Neuron (in vitro differentiated cells): ENCODE results near the gene IDI1.

ENCODE experiments used
- H2AFZ ChIP-seq: one replicate; pipeline ENCODE4 v1.6.1; 2013; ENCODE audit warnings: low read depth, mild to moderate bottlenecking, inconsistent platforms, low read length, moderate library complexity
- H3K27me3 ChIP-seq: one replicate; pipeline ENCODE4 v1.6.1; 2013; ENCODE audit warnings: low read length; ENCODE audit not compliant: insufficient read depth
- H3K36me3 ChIP-seq: one replicate; pipeline ENCODE4 v1.6.1; 2013; ENCODE audit warnings: low read length; ENCODE audit not compliant: insufficient read depth
- H3K4me1 ChIP-seq: one replicate; pipeline ENCODE4 v1.6.1; 2013; ENCODE audit warnings: low read length; ENCODE audit not compliant: insufficient read depth
- H3K4me3 ChIP-seq: 2 replicates; pipeline ENCODE4 v1.5.1; 2013; ENCODE audit warnings: mild to moderate bottlenecking, low read length, moderate library complexity
- H3K9me3 ChIP-seq: one replicate; pipeline ENCODE4 v1.6.1; 2013; ENCODE audit warnings: low read length

The IDI1 gene

GRCh38 chr10:1056326-1057105 lies 7.6 kb upstream of the IDI1 start, which contains the start of gene WDR37:
Gene WDR37 (plus strand): TSS chr10:1056385. CDS start chr10:1072156, 15,771 bp downstream.
- H2AFZ ChIP-seq = peak within 1 kb of the TSS; percentile 53
- H3K4me1 ChIP-seq = peaks cover 25% of the 10 kb centered on the region
- no peaks in the 10 kb centered on the region for H3K9me3 ChIP-seq
- peak within 1 kb of the TSS; percentile 100 for H3K4me3 ChIP-seq
- H3K36me3 ChIP-seq = peaks cover 25% of the 10 kb centered on the region
- no peaks in the 10 kb centered on the region for H3K27me3 ChIP-seq

DNA sequence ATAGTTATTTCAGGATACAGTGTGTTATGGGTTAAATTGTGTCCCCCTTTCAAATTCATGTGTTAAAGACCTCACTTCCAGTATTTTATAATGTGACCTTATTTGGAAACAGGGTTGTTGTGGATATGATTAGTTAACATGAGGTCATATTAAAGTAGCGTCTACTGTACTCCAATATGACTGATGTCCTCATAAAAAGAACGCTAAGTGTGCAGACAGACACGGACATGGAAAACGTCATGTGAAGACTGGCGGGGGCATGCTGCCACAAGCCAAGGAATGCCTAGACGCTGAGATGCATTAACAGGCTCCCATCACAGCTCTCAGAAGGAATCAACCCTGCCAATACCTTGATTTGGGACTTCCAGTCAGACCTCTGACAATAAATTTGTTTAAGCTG lies 5.8 kb upstream of the IDI1 start:
- Histone ChIP-seq H3K9me3 (no peaks in the 10 kb centered on the region), H3K4me1 (peaks cover 36% of the 10 kb centered on the region), H3K36me3 (peaks cover 25% of the 10 kb centered on the region), H3K27me3 (no peaks in the 10 kb centered on the region), H3K4me3 (peak overlapping the region; percentile 100), H2AFZ (no peak overlapping the region)

DNA sequence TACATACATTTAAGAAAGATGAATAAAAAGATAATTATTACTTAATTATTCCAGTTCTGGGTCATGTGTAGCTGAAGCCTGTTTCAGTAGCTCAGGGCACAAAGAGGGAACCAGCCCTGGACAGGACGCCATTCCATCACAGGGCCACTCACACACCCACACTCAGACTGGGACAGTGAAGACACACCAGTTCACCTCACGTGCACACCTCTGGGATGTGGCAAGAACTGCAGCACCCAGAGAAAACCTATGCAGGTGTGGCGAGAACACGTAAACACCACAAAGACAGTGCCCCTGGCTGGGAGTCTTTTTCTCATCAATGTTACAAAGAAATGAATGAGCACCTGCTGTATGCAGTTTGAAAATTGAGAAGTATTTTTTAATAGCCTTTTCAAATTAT lies 1.6 kb upstream of the IDI1 start:
- Histone ChIP-seq H3K27me3 (no peaks in the 10 kb centered on the region), H3K36me3 (peaks cover 34% of the 10 kb centered on the region)

GRCh38 chr10:1050145-1050544 lies 1.2 kb upstream of the IDI1 start:
- H3K36me3 ChIP-seq = peaks cover 37% of the 10 kb centered on the region

More for the DNA sequence above, 1.6 kb upstream of the IDI1 start:
- Histone ChIP-seq H3K9me3 (no peaks in the 10 kb centered on the region), H2AFZ (no peak overlapping the region), H3K4me1 (peaks cover 34% of the 10 kb centered on the region), H3K4me3 (peak overlapping the region; percentile 100)

GRCh38 chr10:1049425-1049958 lies 573 bp upstream of the IDI1 start:
- peak overlapping the region; percentile 100 for H3K4me3 ChIP-seq
- H3K36me3 ChIP-seq = peaks cover 39% of the 10 kb centered on the region
- no peaks in the 10 kb centered on the region for H3K27me3 ChIP-seq
- H3K4me1 ChIP-seq = peaks cover 34% of the 10 kb centered on the region
- no peak overlapping the region for H2AFZ ChIP-seq
- H3K9me3 ChIP-seq = no peaks in the 10 kb centered on the region

More at GRCh38 chr10:1050145-1050544, 1.2 kb upstream of the IDI1 start:
- peaks cover 34% of the 10 kb centered on the region for H3K4me1 ChIP-seq
- peak overlapping the region; percentile 100 for H3K4me3 ChIP-seq
- H3K27me3 ChIP-seq = no peaks in the 10 kb centered on the region
- no peak overlapping the region for H2AFZ ChIP-seq
- no peaks in the 10 kb centered on the region for H3K9me3 ChIP-seq

- peaks cover 37% of the 10 kb centered on the region for H3K4me1 ChIP-seq
- H2AFZ ChIP-seq = no peak overlapping the region
- H3K4me3 ChIP-seq = peak overlapping the region; percentile 100
- H3K27me3 ChIP-seq = no peaks in the 10 kb centered on the region
- no peaks in the 10 kb centered on the region for H3K9me3 ChIP-seq
- peaks cover 41% of the 10 kb centered on the region for H3K36me3 ChIP-seq
Measured at GRCh38 chr10:1048349-1048731, 579 bp downstream of the IDI1 start.

GRCh38 chr10:1047937-1048336 lies 982 bp downstream of the IDI1 start:
- Histone ChIP-seq H3K9me3 (no peaks in the 10 kb centered on the region), H3K27me3 (no peaks in the 10 kb centered on the region), H3K4me1 (peaks cover 37% of the 10 kb centered on the region), H3K4me3 (peak overlapping the region; percentile 100), H2AFZ (no peak overlapping the region), H3K36me3 (peaks cover 45% of the 10 kb centered on the region)

DNA sequence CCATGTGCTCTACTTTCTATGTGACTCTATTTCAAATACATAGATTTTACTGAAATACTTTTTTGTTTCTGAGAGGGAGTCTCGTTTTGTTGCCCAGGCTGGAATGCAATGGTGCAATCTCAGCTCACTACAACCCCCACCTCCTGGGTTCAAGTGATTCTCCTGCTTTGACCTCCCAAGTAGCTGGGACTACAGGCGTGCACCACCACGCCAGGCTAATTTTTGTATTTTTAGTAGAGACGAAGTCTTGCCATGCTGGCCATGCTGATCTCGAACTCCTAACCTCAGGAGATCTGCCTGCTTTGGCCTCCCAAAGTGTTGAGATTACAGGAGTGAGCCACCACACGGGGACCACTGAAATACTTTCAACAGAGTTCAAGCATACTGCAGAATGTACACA lies 3.5 kb downstream of the IDI1 start:
- Histone ChIP-seq H2AFZ (no peak overlapping the region), H3K36me3 (peaks cover 59% of the 10 kb centered on the region), H3K27me3 (no peaks in the 10 kb centered on the region), H3K4me1 (peaks cover 26% of the 10 kb centered on the region), H3K9me3 (no peaks in the 10 kb centered on the region), H3K4me3 (peak overlapping the region; percentile 45)

DNA sequence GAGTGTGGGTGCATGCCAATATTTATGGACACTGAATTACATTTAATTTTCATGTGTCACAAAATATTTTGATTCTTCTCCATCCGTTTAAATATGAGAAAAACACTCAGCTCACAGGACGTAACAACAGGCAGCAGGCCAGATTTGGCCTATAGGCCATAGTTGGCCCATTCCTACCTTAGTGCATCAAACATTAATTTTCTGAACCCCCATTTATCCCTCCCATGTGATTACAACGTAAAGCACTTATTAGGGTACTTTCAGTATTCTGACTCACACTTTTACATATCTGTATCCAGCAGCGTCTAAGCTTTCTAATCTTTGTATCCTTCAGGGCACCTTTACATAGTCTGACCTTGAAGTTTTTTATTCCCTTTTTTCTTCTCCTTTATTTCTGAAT lies 4.0 kb downstream of the IDI1 start:
- H3K27me3 ChIP-seq = no peaks in the 10 kb centered on the region
- H3K36me3 ChIP-seq = peaks cover 64% of the 10 kb centered on the region
- no peak overlapping the region for H2AFZ ChIP-seq
- H3K4me3 ChIP-seq = no peak overlapping the region
- no peaks in the 10 kb centered on the region for H3K9me3 ChIP-seq
- H3K4me1 ChIP-seq = peaks cover 26% of the 10 kb centered on the region

DNA sequence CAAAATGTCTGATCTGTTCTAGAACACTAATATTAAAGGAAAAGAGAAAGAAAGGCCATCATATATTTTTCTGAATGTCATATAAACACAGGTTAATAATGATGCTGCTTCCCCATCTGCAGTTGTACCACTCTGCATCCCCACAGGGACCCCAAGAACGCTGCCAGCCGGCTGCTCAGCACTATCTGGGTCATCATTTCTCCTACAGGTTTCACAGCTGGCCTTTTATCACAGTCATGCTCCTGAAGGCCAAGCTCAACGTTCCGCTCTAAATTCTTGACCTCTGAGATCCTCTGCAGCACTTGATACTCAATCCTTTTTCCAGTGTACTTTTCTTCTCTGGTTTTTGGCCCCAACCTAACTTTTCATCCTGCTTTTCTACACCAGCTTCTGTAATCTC lies 4.8 kb downstream of the IDI1 start:
- Histone ChIP-seq H3K36me3 (peaks cover 70% of the 10 kb centered on the region), H3K27me3 (no peaks in the 10 kb centered on the region), H3K4me3 (no peak overlapping the region), H3K4me1 (peaks cover 26% of the 10 kb centered on the region), H3K9me3 (no peaks in the 10 kb centered on the region), H2AFZ (no peak overlapping the region)

DNA sequence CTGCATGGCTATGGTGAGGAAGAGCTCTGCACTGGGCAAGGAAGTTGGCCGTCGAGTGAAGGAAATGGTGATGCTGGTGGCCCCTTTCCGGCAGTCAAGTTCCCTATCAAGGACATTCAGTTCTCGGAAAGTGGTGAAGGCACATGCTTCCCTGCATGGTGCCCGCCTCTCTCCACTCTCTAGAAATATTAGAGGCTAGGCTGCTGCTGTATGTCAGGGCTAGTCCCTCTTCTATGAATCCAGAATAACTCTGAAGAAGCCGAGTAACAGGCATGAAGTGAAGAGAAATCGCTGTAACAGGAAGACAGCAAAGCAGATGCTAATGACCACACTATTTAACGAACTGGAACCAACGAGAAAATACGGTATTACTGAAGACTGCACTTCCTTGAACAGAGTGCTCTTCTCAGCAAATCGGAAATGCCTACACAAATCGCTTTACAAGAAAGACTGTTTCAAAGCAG lies 5.4 kb downstream of the IDI1 start:
- no peaks in the 10 kb centered on the region for H3K27me3 ChIP-seq
- H2AFZ ChIP-seq = no peak overlapping the region
- peaks cover 26% of the 10 kb centered on the region for H3K4me1 ChIP-seq
- no peak overlapping the region for H3K4me3 ChIP-seq
- peaks cover 70% of the 10 kb centered on the region for H3K36me3 ChIP-seq
- no peaks in the 10 kb centered on the region for H3K9me3 ChIP-seq

- H3K4me1 ChIP-seq = peaks cover 23% of the 10 kb centered on the region
- no peaks in the 10 kb centered on the region for H3K9me3 ChIP-seq
- H3K36me3 ChIP-seq = peaks cover 72% of the 10 kb centered on the region
- no peaks in the 10 kb centered on the region for H3K27me3 ChIP-seq
- no peak overlapping the region for H3K4me3 ChIP-seq
- no peak overlapping the region for H2AFZ ChIP-seq
Measured at GRCh38 chr10:1041514-1041913, 7.4 kb downstream of the IDI1 start.

DNA sequence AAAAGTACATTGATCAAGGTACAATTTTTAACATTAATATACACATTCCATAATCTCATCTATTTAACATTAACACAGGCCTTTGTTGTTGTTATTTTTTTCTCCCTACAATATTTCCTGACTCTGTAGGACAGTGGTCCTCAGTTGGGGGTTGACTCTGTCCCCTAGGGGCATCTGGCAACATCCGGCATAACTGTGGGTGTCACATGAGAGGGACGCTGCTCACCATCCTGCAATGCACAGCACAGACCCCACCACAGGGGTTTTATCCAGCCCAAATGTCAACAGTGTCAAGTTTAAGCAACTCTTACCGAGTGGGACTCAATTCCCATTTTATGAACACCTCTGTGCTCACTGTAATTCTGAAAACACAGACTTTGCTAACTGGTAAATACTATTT lies 8.8 kb downstream of the IDI1 start:
- Histone ChIP-seq H3K27me3 (no peaks in the 10 kb centered on the region), H3K4me3 (no peak overlapping the region), H3K36me3 (peaks cover 61% of the 10 kb centered on the region), H2AFZ (no peak overlapping the region), H3K4me1 (peaks cover 16% of the 10 kb centered on the region), H3K9me3 (no peaks in the 10 kb centered on the region)
